ENCODE results near the gene CCR6. TPM values are rescaled to one million over a fixed set of nuclear protein-coding genes. Genes with fewer than 3 reads are reported as not detected.

Gene CCR6
- total and polyA plus RNA-seq, 2 of the 13 experiments (the other 11 are each of a cell fraction or from before 2014, with no cell fraction given) = 4.5 to 8.7 TPM

GRCh38 chr6:167122827-167123657 is at the start of gene CCR6 (continued):
- no peak for TF ChIP-seq ZBTB43 (CRISPR knock-in tag; conservative IDR thresholded peaks at IDR 0.05)
- TF ChIP-seq SNAPC2 (CRISPR knock-in tag; IDR thresholded peaks at IDR 0.05) = peak; percentile 60; the same call in 1 of the 2 replicates
- TF ChIP-seq ZNF414 (CRISPR knock-in tag; IDR thresholded peaks at IDR 0.05) = no peak; the same call in 1 of the 2 replicates
- no peak for TF ChIP-seq PAF1 (CRISPR knock-in tag; IDR thresholded peaks at IDR 0.05)
- no peak for TF ChIP-seq FOXK2 (IDR thresholded peaks at IDR 0.05)
- no peak for TF ChIP-seq ELF4 (CRISPR knock-in tag; IDR thresholded peaks at IDR 0.05; ENCODE audit: borderline replicate concordance)
- no peak for TF ChIP-seq ZNF260 (CRISPR knock-in tag; IDR thresholded peaks at IDR 0.05; ENCODE audit: borderline replicate concordance, low read depth)
- TF ChIP-seq KDM1A (CRISPR knock-in tag; IDR thresholded peaks at IDR 0.05) = no peak
- TF ChIP-seq REPIN1 (CRISPR knock-in tag; IDR thresholded peaks at IDR 0.05; ENCODE audit: borderline replicate concordance, low read depth) = no peak; the same call in 1 of the 2 replicates
- no peak for TF ChIP-seq KLF15 (CRISPR knock-in tag; IDR thresholded peaks at IDR 0.05; ENCODE audit: borderline replicate concordance)
- TF ChIP-seq ATF3 (CRISPR knock-in tag; IDR thresholded peaks at IDR 0.05) = peak; percentile 28; the same call in 1 of the 2 replicates
- TF ChIP-seq ZNF142 (CRISPR knock-in tag; IDR thresholded peaks at IDR 0.05) = no peak
- no peak for TF ChIP-seq HDAC6 (IDR thresholded peaks at IDR 0.05; ENCODE audit: low read depth, low read length)
- no peak for TF ChIP-seq ZNF678 (CRISPR knock-in tag; IDR thresholded peaks at IDR 0.05)
- no peak for TF ChIP-seq MXD3 (CRISPR knock-in tag; IDR thresholded peaks at IDR 0.05)
- no peak for TF ChIP-seq DZIP1 (CRISPR knock-in tag; IDR thresholded peaks at IDR 0.05)

Data from HepG2 (cell line).